GM18498 (cell line): ENCODE measurements around the gene PTPRD.

Source experiments
- ATAC-seq: cut with Tn5 transposase; IDR thresholded peaks from one replicate; pipeline ENCODE4 v1.9.1; 2021; ENCODE audit warnings: mild to moderate bottlenecking, moderate library complexity; ENCODE audit not compliant: unreplicated experiment

PTPRD gene

GRCh38 chr9:8492024-8492423 lies 2120.8 kb downstream of the PTPRD start:
- ATAC-seq, result no peak

- ATAC-seq, result no peak
Measured at GRCh38 chr9:8491563-8491962, 2121.2 kb downstream of the PTPRD start.

GRCh38 chr9:8489835-8490234 lies 2123.0 kb downstream of the PTPRD start:
- ATAC-seq, result no peak

GRCh38 chr9:8486095-8486494 lies 2126.7 kb downstream of the PTPRD start:
- no peak for ATAC-seq

DNA sequence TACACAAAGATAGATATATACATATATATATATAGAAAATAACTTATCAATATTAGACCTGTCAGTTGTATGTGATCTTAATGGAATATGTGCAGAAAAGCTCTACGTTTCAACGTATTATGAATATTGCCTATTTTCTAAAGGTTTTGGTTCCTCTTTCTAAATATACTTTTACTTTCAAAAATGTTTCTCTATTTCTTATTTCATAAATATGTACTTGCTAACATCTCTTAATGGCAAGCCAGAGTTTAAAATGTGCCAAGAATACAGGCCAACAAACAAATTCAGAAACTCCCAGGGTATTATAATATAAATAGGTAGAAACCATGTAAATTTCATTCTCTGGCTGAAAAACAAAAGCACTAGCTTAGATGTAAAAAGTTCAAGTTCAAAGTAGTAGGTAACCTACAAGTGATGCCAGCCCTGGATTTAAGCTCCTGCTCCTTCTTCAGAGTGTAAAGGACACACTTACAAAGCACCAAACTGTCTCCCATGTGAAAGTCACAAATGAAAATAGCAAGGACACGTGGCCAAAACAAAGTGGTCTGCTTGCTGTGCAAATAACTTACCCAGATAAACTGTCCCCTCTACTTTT lies 2128.1 kb downstream of the PTPRD start:
- no peak for ATAC-seq

DNA sequence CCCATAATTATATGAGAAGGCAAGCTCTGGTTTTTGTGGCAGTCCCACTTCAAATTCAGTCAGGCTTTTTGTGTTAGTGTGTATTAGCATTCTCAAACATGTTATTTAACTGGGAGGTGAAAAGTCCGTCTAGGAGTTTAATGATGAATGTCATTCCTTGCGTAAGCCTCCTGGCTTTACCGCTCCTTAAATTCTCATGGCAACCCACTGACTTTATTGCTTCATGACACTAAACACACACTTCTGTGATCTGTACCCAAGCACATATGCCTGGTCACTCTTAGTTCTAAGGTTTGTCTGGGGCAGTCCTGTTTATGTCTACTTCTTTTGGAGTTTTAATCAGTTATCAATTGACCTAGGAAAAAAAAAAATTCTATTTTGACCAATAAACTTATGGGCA lies 2135.4 kb downstream of the PTPRD start:
- ATAC-seq, result no peak

DNA sequence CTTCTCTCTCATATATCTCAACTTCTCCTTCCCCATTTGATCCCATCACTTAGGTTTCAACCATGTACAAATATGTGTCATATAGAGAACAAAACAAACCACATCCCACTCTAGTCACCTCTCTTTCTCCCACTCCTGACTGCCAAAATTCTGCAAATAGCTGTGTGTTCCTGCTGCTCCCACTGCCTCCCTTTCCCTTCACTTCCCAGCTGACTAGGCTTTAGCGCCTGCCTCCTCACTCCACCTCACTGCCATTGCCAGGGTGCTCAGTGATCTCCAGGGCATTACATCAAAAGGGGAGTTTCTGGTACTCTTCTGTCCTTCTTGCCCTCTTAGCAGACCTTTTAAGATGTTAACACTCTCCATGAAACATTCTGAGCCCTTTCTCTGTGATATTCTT lies 2137.9 kb downstream of the PTPRD start:
- ATAC-seq, result no peak

DNA sequence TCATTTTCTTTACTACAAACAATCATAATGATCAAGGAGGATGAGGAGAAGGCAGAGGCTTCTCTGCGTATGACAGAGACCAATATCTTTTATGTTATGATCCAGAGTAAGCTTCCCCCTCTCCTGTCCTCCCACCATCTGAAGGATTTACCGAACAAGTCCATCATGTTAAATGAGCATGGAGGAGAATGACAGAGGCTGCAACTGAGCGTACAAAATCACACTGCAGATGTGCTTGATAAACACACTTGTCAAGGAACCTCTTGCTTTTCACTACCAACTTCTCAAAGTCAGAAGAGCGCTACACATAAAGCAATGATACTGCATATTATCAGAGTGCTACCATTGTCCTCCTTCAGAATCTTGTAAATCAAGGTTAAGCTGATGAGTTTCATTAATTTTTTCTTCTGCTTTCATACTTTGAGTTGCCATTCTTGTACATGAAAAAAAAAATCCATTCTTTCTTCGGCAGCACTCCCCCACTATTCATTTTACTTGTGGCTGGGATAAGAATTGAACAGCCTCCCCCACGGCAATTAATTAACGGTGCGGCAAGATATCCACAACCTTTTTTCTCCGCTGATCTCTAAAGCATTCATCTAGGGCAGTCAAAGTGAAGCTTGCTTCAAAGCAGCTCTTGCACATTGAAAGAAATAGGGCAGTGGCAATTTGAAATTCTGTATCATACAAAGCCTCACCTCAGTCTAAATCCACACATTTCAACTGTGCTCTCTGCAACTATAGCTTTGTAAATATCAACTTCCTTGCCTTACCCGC lies 2139.4 kb downstream of the PTPRD start:
- no peak for ATAC-seq

DNA sequence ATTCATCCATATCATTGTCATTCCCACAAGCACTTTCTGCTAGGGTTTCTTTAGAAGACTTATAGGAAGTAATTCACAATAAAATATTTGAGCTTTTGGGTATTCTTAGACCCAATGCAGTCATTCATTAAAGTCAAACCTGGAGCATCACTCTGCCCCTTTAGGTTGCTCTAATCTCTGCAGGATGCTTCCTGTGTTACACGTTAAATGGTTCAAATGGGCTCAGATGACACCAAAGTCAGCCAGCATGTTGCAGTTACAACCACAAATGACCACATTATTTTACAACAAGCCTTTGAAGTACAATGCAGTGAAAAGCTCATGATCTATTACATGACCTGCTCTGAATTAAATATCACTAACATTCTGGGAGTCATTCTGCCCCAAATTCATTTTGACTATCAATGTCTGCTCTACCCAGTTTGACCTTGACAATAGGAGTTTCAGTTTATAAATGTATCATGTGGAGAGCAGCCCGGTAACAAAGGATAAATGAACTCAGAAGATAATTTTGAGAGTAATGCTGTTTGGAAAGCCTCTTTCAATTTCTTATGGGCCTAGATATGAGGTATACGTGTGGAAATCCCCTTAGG lies 2144.7 kb downstream of the PTPRD start:
- no peak for ATAC-seq

- ATAC-seq, result no peak
Measured at GRCh38 chr9:8457816-8458215, 2155.0 kb downstream of the PTPRD start.

- no peak for ATAC-seq
Measured at GRCh38 chr9:8457055-8457454, 2155.7 kb downstream of the PTPRD start.

- no peak for ATAC-seq
Measured at GRCh38 chr9:8456344-8456743, 2156.5 kb downstream of the PTPRD start.

GRCh38 chr9:8450810-8451545 lies 2161.8 kb downstream of the PTPRD start:
- ATAC-seq, result no peak

- ATAC-seq, result no peak
Measured at GRCh38 chr9:8448226-8448625, 2164.6 kb downstream of the PTPRD start.

GRCh38 chr9:8447601-8448000 lies 2165.2 kb downstream of the PTPRD start:
- ATAC-seq, result no peak

DNA sequence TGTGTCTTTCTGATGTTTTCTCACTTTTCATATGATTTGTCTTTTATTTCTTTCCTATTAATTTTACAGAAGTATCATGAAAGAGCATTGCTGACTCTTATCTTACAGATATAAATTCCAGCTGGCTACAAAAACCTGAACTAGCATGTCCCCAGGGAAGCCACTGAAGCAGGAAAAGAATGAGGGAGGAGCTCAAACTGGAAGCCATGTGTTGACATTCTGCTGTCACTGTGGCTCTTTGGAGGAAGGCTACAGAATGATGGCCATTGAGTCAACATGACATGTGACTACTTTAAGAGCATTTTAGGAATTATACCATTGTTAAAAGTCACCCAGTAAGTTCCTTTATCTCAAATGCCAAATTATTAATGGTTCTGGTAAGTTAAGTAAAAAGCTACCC lies 2174.9 kb downstream of the PTPRD start:
- ATAC-seq, result no peak

GRCh38 chr9:8437259-8437658 lies 2175.5 kb downstream of the PTPRD start:
- ATAC-seq, result no peak

GRCh38 chr9:8436786-8437185 lies 2176.0 kb downstream of the PTPRD start:
- no peak for ATAC-seq

GRCh38 chr9:8434621-8435020 lies 2178.2 kb downstream of the PTPRD start:
- no peak for ATAC-seq

DNA sequence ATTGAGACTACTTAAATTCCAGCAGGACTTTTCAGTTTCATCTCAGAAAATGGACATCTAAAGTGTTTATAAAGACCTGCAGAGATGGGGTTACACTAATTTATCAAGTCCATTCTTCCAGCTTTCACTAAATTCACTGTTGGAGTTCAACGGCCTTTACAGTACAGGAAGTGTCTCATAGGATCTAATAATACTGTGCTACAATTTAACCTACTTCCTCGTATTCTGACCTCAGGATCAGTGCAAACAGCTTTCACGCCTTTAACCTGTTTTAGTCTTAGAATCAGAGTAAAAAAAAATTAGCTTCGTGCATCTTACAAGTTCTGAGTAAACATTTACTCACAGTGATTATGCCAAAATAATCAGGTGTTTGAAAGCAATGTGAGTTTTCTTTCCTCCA lies 2180.6 kb downstream of the PTPRD start:
- ATAC-seq, result no peak

- ATAC-seq, result no peak
Measured at GRCh38 chr9:8431505-8431904, 2181.3 kb downstream of the PTPRD start.

DNA sequence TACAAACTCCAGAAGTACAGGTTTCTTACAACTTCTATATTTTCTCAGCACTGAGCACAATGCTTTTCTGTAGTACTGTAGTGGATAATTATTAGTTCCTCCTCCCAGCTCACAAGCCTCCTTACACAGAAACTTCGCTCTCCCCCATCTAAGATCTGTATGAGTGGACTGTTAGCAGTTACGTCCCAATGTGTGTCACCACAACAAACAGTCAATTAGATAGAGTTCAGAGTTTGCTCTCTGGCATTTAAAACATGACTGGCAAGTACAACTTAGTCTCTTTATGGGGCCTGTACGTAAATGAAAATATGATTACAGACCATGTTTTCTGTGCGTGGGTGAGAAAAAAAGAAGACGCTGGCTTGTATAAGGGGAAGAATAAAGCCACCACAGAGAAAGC lies 2181.9 kb downstream of the PTPRD start:
- ATAC-seq, result no peak
